ENCODE measurements around the gene ANGPTL1.
"Not testable (repeated sequence)": the region's sequence is repeated elsewhere in the genome, so short reads cannot be mapped to it uniquely, and the experiment has no call there.

Gene ANGPTL1

GRCh38 chr1:178867670-178868069 is 3.2 kb downstream of the ANGPTL1 start:
- no peak for DNase-seq (ENCODE audit: low read depth)

GRCh38 chr1:178864326-178864725 is 6.6 kb downstream of the ANGPTL1 start:
- DNase-seq (ENCODE audit: low read depth) = no peak

DNA sequence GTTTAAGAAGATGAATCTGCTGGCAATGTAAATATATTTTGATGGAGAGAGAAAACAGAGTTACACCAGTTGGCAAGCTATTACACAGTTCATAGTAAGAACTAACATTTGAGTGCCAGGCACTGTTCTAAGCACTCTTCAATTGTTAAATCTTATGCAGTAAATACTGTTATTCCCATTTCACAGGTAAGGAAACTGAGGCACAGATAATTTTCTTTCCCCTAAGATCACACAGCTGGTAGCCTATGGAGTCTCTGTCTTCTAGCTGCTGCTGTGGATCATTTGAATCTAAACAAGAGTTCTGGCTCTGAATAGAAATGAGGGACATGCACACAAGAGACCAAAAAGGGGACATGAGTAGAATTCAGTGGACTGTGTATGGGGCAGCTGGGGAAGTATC is 8.0 kb downstream of the ANGPTL1 start:
- no peak for DNase-seq (ENCODE audit: low read depth)

- no peak for DNase-seq (ENCODE audit: low read depth)
Observed at GRCh38 chr1:178862416-178862815, 8.5 kb downstream of the ANGPTL1 start.

DNA sequence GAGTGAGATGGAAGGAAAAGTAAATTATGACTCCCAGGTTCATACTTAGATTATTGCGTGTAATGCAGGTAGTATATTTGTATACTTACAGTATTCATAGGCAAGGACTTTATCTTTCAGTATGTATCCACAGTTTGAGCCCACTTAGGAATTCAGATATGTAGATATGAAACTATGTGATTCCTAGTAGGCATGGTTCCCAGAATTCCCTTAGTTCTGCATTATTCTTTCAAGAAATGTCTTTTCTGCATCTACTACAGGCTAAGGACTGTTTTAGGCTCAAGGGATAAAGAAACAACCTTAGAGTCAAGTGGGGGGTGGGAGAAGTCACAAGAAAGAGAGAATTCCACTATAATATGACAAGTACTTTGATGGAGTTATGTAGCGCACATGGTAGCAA is 13.8 kb downstream of the ANGPTL1 start:
- DNase-seq (ENCODE audit: low read depth) = no peak

DNA sequence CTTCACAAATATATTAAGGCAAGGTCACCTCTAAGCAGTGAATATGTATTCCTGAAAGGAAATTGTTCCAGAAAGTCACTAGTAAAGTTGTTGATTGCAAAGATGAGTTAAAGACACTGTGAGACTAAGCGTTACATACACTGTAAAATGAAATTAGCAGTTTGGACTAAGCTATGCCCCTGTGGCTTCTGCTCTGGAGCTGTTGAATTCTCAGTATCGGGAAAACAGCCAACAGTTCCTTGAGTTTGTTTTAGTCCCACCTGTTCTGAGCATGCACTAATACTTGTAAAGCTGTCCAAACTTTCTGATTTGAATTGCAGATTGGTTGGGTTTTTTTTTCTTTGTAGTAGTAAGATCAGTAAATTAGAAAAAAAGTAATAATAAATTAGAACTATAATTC is 21.0 kb downstream of the ANGPTL1 start:
- DNase-seq (ENCODE audit: low read depth) = no peak

DNA sequence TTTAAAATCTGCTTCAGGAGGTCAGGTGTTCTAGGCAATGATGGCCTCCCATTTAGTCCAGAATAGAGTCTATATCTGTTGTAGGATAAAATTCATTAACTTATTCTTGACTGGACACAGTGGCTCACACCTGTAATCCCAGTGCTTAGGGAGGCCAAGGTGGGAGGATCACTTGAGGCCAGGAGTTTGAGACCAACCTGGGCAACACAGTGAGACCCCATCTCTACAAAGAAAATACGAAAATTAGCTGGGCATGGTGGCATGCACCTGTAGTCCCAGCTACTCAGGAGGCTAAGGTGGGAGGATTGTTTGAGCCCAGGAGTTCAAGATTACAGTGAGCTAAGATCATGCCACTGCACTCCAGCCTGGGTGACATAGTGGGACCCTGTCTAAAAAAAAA is 23.0 kb downstream of the ANGPTL1 start:
- not testable (repeated sequence) for DNase-seq (ENCODE audit: low read depth)

DNA sequence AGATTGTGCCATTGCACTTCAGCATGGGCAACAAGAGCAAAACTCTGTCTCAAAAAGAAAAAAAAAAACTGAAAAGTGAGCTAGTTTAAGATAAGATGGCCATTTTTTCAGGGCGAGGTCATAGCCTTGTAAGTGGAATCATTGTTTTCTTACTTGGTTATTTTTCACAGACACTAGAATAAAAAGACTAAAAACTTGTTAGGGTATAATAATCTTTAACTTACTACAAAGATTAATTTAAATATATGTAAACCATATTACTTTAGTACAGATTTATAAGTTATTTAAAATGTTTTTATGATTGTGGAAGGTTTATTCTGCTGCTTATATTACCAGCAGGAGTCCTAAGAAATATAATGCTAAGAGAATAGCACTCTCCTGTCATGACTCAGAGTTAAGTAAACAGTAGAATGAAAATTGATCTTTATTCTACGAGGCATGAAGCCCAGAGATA is 23.5 kb downstream of the ANGPTL1 start:
- DNase-seq (ENCODE audit: low read depth) = no peak

DNA sequence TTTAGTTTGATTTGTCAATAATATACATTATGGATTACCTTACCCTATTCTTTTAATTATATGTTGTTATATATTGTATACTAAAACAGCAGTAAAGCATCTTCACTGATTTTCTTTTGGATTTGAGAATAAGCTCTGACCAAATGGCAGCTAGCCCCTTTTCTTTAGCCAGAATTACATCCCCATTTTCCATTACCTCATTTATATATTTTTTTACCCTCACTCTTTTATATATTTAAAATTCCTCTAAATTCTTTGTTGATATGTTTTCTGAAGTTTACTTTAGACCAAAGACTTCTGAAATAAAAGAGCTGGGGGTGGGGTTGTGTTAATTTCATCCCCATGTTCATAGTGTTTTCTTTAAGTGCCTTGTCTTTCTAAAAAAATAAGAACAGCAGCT is 24.6 kb downstream of the ANGPTL1 start:
- no peak for DNase-seq (ENCODE audit: low read depth)

- no peak for DNase-seq (ENCODE audit: low read depth)
Observed at GRCh38 chr1:178844436-178844835, 26.4 kb downstream of the ANGPTL1 start.

DNA sequence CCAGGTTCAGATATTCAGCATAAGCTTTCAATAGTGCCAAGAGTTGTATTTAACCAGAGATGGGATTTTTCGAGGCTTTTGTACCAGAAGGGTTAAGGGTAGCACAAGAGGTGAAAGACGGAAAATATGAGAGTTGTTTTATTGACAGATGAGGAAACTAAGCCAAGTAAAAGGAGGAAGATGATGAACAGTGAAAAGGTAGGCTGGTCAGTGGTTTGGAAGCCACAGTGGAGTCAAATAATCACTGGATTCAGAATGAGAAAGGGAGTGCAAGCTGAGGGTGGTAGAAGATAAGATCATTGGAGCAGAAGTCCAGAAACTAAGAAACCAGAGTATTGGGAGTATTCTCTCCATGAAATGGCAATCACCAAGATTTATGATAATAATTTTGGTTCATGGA is 45.7 kb downstream of the ANGPTL1 start:
- DNase-seq (ENCODE audit: low read depth) = no peak

GRCh38 chr1:178821134-178821866 is 49.6 kb downstream of the ANGPTL1 start:
- DNase-seq (ENCODE audit: low read depth) = no peak

DNA sequence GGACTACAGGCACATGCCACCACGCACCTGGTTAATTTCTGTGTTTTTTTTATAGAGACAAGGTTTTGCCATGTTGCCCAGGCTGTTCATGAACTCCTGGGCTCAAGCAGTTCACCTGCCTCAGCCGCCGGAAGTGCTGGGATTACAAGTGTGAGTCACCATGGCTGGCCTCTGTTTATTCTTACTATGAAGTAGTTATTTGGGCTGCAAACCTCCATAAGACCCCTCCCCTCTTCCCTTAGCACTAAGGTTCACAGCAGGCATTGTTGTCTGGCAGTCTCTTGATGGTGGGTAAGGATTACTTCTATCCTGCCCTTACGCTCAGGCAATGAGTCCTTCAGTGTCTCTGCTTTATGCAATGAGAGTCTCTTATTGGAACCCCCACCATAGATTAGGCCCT is 51.8 kb downstream of the ANGPTL1 start:
- DNase-seq (ENCODE audit: low read depth) = no peak

DNA sequence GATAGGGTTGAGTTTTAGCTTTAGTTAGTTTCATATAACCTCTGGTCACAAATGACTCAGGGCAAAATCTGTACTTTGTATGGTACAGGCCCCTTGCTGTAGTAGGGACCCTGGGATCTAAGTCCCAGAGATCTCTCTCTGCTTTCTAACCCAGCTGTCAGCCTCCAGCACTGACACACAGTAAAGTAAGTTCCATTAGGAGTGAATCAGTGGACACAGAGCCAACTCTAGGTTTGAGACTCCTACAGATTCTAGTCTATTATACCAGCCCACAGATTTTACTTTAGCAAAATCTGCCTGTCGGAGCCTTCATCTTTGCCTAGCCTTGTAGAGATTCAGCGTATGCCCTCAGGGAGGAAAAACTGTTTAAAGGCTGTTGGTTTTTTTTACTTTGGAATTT is 52.5 kb downstream of the ANGPTL1 start:
- DNase-seq (ENCODE audit: low read depth) = no peak

GRCh38 chr1:178810585-178810984 is 60.3 kb downstream of the ANGPTL1 start:
- no peak for DNase-seq (ENCODE audit: low read depth)

GRCh38 chr1:178808529-178808928 is 62.3 kb downstream of the ANGPTL1 start:
- DNase-seq (ENCODE audit: low read depth) = no peak

GRCh38 chr1:178806665-178807300 is 64.1 kb downstream of the ANGPTL1 start:
- DNase-seq (ENCODE audit: low read depth) = no peak

- no peak for DNase-seq (ENCODE audit: low read depth)
Observed at GRCh38 chr1:178802873-178803272, 68.0 kb downstream of the ANGPTL1 start.

All from activated T-cell treated with anti-CD3 and anti-CD28 coated beads for 24 hours (primary cell).